ENCODE results near the gene ZNF697.
A peak's percentile ranks its signal among the peaks of the same experiment; 100 is the strongest.

ZNF697 gene

DNA sequence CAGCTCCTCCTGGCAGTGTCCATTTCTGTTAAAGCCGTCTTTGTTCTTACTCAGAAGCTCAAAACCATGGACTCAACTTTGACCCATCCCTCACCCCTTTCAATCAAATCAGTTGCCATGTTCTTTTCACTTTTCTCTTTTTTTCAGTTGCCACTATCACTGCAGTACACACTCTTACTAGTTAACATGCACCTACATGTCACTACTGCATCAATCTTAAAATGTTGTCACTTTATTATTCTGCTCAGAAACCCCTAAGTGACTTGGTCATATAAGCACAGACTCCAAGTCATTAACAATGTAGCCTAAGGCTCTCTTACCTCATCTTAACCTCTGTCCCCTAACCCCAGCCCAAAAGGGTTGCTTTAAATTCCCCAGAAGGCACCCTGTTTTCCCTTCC, 9.0 kb downstream of the ZNF697 start:
- TF ChIP-seq, protein P1, sequence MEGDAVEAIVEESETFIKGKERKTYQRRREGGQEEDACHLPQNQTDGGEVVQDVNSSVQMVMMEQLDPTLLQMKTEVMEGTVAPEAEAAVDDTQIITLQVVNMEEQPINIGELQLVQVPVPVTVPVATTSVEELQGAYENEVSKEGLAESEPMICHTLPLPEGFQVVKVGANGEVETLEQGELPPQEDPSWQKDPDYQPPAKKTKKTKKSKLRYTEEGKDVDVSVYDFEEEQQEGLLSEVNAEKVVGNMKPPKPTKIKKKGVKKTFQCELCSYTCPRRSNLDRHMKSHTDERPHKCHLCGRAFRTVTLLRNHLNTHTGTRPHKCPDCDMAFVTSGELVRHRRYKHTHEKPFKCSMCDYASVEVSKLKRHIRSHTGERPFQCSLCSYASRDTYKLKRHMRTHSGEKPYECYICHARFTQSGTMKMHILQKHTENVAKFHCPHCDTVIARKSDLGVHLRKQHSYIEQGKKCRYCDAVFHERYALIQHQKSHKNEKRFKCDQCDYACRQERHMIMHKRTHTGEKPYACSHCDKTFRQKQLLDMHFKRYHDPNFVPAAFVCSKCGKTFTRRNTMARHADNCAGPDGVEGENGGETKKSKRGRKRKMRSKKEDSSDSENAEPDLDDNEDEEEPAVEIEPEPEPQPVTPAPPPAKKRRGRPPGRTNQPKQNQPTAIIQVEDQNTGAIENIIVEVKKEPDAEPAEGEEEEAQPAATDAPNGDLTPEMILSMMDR (IDR thresholded peaks at IDR 0.05) = no peak
- H3K27ac ChIP-seq = no peak overlapping the region
- H3K4me3 ChIP-seq = no peak overlapping the region
- DNase-seq (ENCODE audit: low spot score) = no peak

DNA sequence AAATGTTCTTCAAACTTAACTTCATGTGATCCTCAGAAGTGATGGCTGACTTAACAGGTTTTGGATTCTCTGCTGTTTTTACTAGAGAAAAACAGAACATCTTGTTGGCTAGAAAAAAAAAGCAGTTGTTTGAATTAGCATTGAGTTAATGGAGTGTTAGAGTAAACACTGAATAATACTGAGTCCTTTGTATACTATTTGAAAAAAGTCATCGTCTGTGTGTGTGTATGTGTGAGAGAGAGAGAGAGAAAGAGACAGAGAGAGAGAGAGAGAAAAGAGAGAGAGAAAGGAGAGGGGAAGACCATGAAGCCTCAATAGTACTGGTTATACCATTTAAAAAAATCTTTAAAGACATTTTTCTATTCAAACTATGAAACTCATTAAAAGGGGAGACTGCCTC, 10.4 kb downstream of the ZNF697 start:
- DNase-seq (ENCODE audit: low spot score) = no peak
- H3K27ac ChIP-seq = no peak overlapping the region

DNA sequence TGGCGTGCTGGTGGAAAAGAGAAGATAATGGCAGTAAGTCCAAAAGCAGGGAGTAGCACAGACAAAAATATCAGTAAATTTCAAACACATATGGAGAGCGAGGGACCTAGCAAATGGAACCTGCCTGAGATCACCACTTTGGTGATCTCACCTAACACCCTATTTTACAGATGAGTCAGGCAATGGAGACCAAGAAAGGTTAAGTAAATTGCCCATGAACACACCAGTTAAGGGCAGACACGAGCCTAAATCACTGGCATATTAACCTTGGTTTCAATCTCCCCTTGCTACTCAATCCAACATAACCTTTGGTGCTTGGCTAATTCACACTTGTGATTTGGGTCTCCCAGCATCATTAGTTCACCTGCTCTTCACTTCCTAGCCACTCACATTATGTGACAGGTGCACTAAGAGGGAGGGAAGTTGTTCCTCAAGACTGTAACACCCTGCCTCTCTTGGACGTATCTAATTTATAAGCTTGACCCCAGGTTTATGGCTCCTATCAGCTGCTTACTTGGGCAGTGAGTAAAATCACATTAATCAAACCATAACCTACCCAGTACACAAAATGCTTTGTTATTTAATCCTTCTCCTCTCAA, 11.5 kb downstream of the ZNF697 start:
- TF ChIP-seq, protein P1 (IDR thresholded peaks at IDR 0.05) = no peak
- H3K4me3 ChIP-seq = no peak overlapping the region
- no peak overlapping the region for H3K27ac ChIP-seq
- DNase-seq (ENCODE audit: low spot score) = no peak

More for the DNA sequence above, 10.4 kb downstream of the ZNF697 start:
- TF ChIP-seq, protein P1 (IDR thresholded peaks at IDR 0.05) = no peak
- no peak overlapping the region for H3K4me3 ChIP-seq

DNA sequence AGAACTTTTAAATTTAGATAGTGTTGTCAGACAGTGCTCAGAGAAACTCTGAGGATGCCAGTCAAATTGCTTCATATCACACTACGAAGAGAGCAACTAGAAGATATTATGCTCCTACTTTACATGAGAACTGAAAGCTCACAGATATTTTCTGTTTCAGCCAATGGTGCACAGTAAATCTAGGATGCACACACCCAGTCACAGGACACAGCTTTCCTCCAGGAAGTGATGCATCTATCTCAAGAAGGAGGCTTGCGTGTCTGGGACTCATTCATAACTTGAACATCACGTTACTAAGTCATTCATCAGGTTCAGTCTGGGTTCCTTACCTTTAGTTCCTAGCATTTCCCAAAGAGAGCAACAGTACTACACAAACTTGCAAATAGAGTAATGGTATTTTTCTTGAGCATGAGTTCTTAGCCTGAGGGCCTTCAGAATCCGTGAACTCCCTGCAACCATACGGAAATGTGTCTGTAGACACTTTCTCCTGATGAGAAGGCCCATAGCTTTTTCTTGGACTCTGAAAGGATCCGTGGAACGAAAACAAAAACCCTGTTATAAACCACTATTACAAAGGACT, 12.2 kb downstream of the ZNF697 start:
- no peak for DNase-seq (ENCODE audit: low spot score)
- TF ChIP-seq, protein P1 (IDR thresholded peaks at IDR 0.05) = no peak
- Histone ChIP-seq H3K27ac (no peak overlapping the region), H3K4me3 (no peak overlapping the region)

DNA sequence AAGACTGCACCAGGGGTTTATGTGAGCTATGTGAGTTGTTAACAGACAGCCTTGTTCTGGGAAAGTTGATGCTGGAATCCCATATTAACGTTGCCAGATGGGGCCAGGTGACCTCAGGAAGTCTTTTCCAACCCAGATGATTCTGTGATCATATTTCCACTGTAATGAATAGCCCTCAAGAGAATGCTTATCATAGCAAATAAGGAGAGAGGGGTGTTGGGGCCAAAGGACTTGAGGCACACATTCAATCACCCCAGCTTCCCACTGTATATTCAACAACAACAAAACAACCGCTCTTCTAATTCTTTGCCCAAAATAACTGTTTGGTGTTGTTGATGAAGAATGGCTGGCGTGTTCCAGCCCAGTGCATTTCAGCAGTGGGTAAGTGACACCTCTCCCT, 14.1 kb downstream of the ZNF697 start:
- DNase-seq (ENCODE audit: low spot score) = no peak
- H3K27ac ChIP-seq = no peak overlapping the region
- H3K4me3 ChIP-seq = no peak overlapping the region
- TF ChIP-seq, protein P1 (IDR thresholded peaks at IDR 0.05) = no peak

DNA sequence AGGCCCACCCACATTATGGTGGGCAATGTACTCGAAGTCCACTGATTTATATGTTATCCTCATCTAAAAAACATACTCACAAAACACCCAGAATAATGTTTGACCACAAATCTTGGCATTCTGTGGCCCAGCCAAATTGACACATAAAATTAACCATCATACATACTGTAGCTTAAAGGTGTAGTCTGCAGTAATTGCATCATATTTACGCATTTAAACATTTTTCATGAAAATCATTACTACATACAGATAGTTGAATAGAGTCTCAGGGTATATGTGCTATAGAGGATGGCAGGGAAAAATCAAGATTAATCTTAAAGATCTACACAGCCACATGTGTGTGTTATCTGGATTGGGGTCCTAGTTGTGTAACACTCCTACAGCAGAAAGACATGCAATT, 14.5 kb downstream of the ZNF697 start:
- no peak overlapping the region for H3K27ac ChIP-seq
- TF ChIP-seq, protein P1 (IDR thresholded peaks at IDR 0.05) = no peak
- DNase-seq (ENCODE audit: low spot score) = no peak
- no peak overlapping the region for H3K4me3 ChIP-seq

DNA sequence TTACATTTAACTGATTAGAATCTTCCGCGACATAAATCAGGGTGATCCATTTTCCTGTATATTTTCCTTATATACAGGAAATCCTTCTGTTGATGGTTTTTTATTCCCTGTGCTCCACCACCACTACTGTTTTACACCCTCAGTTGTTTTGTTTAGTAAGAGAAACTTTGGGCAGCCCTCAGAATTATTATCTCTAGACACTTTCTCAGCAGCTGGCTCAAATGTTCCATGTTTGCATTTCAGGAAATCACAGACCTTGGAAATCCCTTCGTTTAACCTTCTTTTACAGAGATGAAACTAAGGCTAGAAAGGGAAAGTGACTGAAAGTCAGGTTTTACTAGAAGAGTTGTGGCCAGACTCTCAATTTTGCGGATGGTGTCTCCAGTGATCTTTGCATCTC, 15.2 kb downstream of the ZNF697 start:
- peak overlapping the region in 1 of 2 donors; percentile 83 for H3K27ac ChIP-seq
- no peak for DNase-seq (ENCODE audit: low spot score)
- TF ChIP-seq, protein P1 (IDR thresholded peaks at IDR 0.05) = no peak
- H3K4me3 ChIP-seq = no peak overlapping the region

All from coronary artery (tissue), 2 donors.